ENCODE data around the gene G3BP2.
"Not testable (repeated sequence)": the region's sequence is repeated elsewhere in the genome, so short reads cannot be mapped to it uniquely, and the experiment has no call there.

The G3BP2 gene

GRCh38 chr4:75673027-75673958, at the start of gene G3BP2:
G3BP2 (minus strand) TSS chr4:75673411; CDS start chr4:75662025, 11,386 bp downstream.
- peak; percentile 89 to 93 for DNase-seq

- DNase-seq = no peak
Observed at GRCh38 chr4:75722417-75722816, 49.2 kb upstream of the G3BP2 start.

DNA sequence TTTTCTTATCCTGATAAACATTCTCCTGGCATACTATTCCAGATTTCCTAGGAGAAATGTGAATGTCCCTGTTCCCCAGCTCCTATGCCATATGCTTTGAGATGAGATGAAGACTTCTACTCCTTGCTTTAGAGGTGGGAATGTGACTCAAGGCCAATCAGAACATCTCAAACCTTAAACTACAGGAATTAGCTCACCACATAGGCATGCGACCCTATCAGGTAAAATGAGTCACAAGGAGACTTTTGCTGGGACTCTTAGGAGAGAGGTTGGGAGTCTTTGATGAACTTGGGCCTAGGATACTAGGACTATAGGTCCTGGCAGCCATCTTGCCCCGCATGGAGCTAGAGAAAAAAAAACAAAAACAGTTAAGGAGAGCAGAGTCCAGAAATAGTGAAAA, 45.3 kb upstream of the G3BP2 start:
- no peak for DNase-seq

GRCh38 chr4:75717408-75717807, 44.2 kb upstream of the G3BP2 start:
- no peak for DNase-seq

GRCh38 chr4:75716054-75716453, 42.8 kb upstream of the G3BP2 start:
- DNase-seq = not testable (repeated sequence)

- no peak for DNase-seq
Observed at GRCh38 chr4:75715105-75715799, 42.0 kb upstream of the G3BP2 start.

DNA sequence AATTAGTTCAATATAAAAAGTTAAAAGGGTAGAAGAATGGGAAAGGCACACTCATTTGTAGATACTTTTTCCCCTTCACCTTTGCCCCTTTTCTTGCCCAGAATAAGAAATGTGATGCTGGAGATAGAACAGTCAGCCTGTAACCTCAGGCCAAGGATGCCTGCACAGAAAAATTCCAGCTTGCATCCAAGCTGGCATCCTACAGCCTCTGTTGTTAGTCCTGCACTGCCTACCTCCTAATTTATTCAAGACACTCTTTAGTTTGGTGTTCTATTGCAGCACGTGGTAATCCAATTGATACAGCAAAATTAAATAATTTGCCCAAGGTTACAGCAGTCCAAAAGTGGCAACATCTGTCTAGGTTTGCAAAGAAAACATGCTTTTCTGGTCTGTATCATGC, 41.5 kb upstream of the G3BP2 start:
- no peak for DNase-seq

GRCh38 chr4:75714011-75714410, 40.8 kb upstream of the G3BP2 start:
- DNase-seq = no peak

DNA sequence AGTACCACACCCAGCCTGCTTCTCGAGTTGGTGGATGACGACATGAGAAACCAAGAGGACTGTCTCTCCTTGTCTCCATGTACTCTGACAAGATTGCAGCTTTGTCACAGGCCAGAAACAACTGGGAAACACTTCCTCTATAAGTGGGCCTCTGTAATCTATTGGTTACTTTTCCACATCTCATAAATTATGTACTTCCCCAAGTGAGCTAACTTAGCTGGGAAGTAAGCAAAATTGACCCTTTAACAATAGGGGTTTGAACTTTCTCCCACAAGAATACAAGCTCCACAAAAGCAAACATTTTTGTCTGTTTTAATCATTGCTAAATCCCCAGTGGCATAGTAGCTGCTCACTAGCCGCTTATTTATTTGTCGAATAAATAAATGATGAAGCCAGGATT, 37.0 kb upstream of the G3BP2 start:
- no peak for DNase-seq

- DNase-seq = no peak
Observed at GRCh38 chr4:75708218-75708691, 35.0 kb upstream of the G3BP2 start.

- no peak for DNase-seq
Observed at GRCh38 chr4:75705198-75705977, 32.2 kb upstream of the G3BP2 start.

DNA sequence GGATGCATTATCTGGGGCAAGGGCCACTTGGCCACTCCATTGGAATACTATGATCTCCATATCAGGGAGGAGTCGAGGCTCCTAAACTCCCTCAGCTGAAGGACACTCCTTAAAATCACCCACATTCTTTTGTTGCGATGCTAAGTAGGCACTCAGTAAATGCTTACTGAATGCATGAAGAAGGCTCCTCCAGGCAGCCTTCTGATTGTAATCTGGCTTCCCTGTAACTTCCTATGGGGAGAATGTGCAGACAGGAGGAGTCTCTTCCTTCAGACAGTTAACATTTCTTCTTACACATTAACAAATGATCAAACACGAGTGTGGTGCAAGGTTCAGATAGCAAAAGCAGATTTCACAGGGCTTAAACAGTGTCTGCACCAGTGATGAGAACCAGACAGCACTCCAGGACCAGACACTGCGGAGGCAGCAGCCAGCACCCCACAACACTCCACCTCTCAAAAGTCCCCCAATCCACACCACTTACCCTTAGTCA, 29.8 kb upstream of the G3BP2 start:
- DNase-seq = no peak

DNA sequence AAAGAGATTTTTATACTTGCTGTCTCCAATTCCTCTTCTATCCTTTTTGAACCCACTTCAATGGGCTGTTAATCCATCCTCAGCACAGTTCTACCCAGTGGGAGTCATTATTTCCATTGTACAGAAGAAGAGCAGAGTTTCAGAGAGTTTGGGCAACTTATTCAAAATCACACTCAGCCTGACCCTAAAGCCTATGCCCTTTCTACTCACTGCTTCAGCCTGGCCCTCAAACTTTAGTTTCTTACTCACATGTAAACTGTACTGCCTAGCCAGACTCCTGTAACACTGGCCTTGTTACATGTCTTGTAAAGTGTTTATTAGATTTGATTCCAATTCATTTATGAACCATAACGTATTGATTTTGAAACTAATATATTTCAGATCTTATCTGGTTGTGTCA, 26.1 kb upstream of the G3BP2 start:
- DNase-seq = no peak

DNA sequence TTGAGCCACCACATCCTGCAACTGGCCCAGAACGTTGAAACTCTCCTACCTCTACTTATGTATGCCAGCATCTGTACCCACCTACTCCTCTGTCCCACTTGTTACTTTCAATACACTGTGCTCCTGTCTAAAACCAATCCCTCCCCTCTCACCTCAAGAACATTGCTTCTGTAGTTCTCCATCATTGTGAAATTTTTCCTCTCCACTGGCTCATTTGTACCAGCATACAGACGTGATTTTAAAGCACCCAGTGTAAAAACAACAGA, 25.7 kb upstream of the G3BP2 start:
- DNase-seq = no peak

GRCh38 chr4:75698162-75698962, 25.2 kb upstream of the G3BP2 start:
- no peak for DNase-seq

DNA sequence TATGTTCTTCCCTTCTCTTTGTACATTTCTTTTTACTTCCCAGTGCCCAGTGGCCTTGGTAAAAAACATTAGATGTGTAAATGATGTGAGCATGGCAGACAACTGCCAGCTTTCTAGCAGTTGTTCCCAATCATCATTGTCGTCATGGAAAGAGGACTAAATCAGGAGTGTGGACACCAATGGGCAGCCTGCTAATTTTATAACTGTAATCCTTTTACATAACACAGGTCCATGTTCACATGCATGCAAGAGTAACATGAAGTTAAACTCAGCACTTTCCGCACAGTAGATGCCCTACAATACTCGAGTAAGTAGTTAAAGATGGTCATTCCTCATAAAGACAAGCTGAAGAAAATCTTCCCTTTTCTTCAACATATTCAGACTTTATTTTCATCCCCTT, 23.4 kb upstream of the G3BP2 start:
- DNase-seq = no peak

DNA sequence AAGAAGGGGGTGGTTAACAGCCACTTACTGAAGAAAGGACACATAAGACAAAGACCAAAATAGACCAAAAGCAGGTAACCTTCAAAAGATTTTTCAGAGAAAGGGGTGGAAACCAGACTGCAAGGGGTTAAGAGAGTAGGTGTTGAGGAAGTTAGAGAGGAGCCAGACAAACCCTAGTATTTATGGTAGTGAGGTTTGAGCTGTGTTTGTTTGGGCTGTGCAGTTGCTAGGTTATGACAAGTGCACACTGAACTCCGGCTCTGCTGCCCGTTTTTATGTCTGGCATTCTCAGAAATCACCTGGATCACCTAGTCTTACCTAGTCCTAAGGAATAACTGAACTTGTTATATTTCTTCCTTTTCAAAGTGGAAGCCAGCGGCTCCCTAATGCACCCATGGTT, 22.9 kb upstream of the G3BP2 start:
- no peak for DNase-seq

DNA sequence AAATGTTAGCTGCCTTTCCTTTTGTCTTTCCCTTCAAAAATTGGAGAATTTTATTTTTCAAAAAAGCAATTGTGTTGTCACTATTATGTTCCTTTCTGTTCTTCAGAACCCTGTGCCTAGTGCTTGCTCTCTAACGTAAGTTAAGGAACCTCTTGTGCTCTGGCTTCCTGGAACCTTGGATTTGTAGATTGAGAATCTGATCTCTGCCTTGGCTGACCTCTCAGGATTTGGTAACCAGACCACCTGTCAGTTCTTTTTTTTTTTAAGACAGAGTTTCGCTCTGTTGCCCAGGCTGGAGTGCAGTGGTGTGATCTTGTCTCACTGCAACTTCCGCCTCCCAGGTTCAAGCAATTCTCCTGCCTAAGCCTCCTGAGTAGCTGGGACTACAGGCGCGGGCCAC, 18.9 kb upstream of the G3BP2 start:
- not testable (repeated sequence) for DNase-seq

- not testable (repeated sequence) for DNase-seq
Observed at GRCh38 chr4:75687125-75687524, 13.9 kb upstream of the G3BP2 start.

DNA sequence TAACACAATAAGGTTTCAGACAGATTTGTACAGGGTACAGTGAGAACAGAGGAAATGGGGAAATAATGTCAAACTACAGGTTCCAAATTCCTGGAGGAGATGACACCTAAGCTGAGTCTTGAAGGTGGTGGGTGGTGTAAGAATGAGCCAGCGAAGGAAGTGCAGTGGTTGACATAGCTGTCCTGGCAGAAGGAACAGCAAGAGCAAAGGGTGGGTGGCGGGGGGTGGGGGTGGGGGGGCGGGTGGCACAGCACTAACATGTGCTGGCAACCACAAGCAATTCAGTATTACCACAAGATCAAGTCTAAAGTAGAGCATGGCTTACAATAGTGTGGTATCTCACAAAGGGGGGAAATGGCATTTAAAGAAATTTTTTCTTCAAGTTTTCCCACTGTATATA, 13.1 kb upstream of the G3BP2 start:
- DNase-seq = no peak

- no peak for DNase-seq
Observed at GRCh38 chr4:75685546-75686189, 12.5 kb upstream of the G3BP2 start.
